Astrocyte (in vitro differentiated cells and primary cell): ENCODE data around the gene AGPAT4. TPM values are rescaled to one million over a fixed set of nuclear protein-coding genes. Genes with fewer than 3 reads are reported as not detected.
A peak's percentile ranks its signal among the peaks of the same experiment; 100 is the strongest.

Experiments
- DNase-seq: peaks from one replicate; pipeline ENCODE4 v3.0.0-alpha.2; 2010; ENCODE audit warnings: low read depth
- FAIRE-seq: peaks from 2 replicates; lab custom pipeline; 2011; peaks lifted over from hg19 to GRCh38; lab: Jason Lieb, UNC
- H2AFZ ChIP-seq: 2 replicates; pipeline ENCODE4 v1.6.0; 2012; ENCODE audit warnings: low read depth, low read length, inconsistent platforms
- H3K27ac ChIP-seq: 2 replicates; pipeline ENCODE4 v1.5.1; 2011; ENCODE audit warnings: low read depth, low read length, inconsistent platforms
- H3K27me3 ChIP-seq: 2 replicates; pipeline ENCODE4 v1.6.0; 2011; ENCODE audit warnings: low read length, inconsistent platforms; ENCODE audit not compliant: insufficient read depth
- H3K36me3 ChIP-seq: 2 replicates; pipeline ENCODE4 v1.5.1; 2011; ENCODE audit warnings: low read length, inconsistent platforms; ENCODE audit not compliant: insufficient read depth
- H3K4me1 ChIP-seq: 2 replicates; pipeline ENCODE4 v1.5.1; 2011; ENCODE audit warnings: low read length, inconsistent platforms; ENCODE audit not compliant: insufficient read depth
- H3K4me2 ChIP-seq: 2 replicates; pipeline ENCODE4 v1.6.0; 2012; ENCODE audit warnings: low read length, inconsistent platforms
- H3K4me3 ChIP-seq: 2 replicates; pipeline ENCODE4 v1.5.1; 2011; ENCODE audit warnings: low read depth, mild to moderate bottlenecking, low read length, inconsistent platforms; ENCODE audit not compliant: insufficient read depth
- H3K79me2 ChIP-seq: 2 replicates; pipeline ENCODE4 v1.6.0; 2012; ENCODE audit warnings: mild to moderate bottlenecking, low read length, inconsistent platforms; ENCODE audit not compliant: insufficient read depth
- H3K9ac ChIP-seq: 2 replicates; pipeline ENCODE4 v1.6.0; 2012; ENCODE audit warnings: mild to moderate bottlenecking, low read length, inconsistent platforms
- H3K9me3 ChIP-seq: 2 replicates; pipeline ENCODE4 v1.5.1; 2012; ENCODE audit warnings: low read depth, mild to moderate bottlenecking, low read length, inconsistent platforms; ENCODE audit not compliant: insufficient read depth
- H4K20me1 ChIP-seq: 2 replicates; pipeline ENCODE4 v1.6.0; 2012; ENCODE audit warnings: low read length, inconsistent platforms; ENCODE audit not compliant: insufficient read depth
- H3K27ac Mint-ChIP-seq: one replicate; pipeline ENCODE4 v1.8.0; 2021; ENCODE audit warnings: mild to moderate bottlenecking, mixed read lengths; ENCODE audit not compliant: unreplicated experiment
- H3K27me3 Mint-ChIP-seq: one replicate; pipeline ENCODE4 v1.8.0; 2021; ENCODE audit warnings: low read depth, mixed read lengths; ENCODE audit not compliant: unreplicated experiment
- H3K36me3 Mint-ChIP-seq: one replicate; pipeline ENCODE4 v1.8.0; 2021; ENCODE audit warnings: low read depth, mixed read lengths; ENCODE audit not compliant: unreplicated experiment
- H3K4me1 Mint-ChIP-seq: one replicate; pipeline ENCODE4 v1.8.0; 2021; ENCODE audit warnings: low read depth, mixed read lengths; ENCODE audit not compliant: unreplicated experiment
- H3K4me3 Mint-ChIP-seq: one replicate; pipeline ENCODE4 v1.8.0; 2021; ENCODE audit warnings: mild to moderate bottlenecking, moderate library complexity, mixed read lengths; ENCODE audit not compliant: unreplicated experiment
- H3K9me3 Mint-ChIP-seq: one replicate; pipeline ENCODE4 v1.8.0; 2021; ENCODE audit warnings: mild to moderate bottlenecking, mixed read lengths; ENCODE audit not compliant: unreplicated experiment
- CTCF ChIP-seq: IDR thresholded peaks from 2 replicates; pipeline ENCODE4 v1.5.1; 2011; ENCODE audit warnings: low read depth, mild to moderate bottlenecking, inconsistent platforms, low read length, moderate library complexity; ENCODE audit not compliant: insufficient read depth
- EZH2 ChIP-seq: IDR thresholded peaks from 2 replicates; pipeline ENCODE4 v1.6.1; 2012; ENCODE audit warnings: mild to moderate bottlenecking, low read length, inconsistent platforms; ENCODE audit not compliant: insufficient read depth
- total RNA-seq: library from RNA; stranded (reverse); gene quantifications from 2 replicates; pipeline ENCODE4 v1.2.1, GENCODE V29; 2021

Gene AGPAT4
- total RNA-seq, 1 donor from 2014 or later: 27.2 TPM

GRCh38 chr6:161272635-161273273, 1.1 kb downstream of the AGPAT4 start:
- H2AFZ ChIP-seq: peak overlapping the region; percentile 8
- peak overlapping the region; percentile 93 for H3K27ac ChIP-seq
- Mint-ChIP-seq H3K4me3 (peak overlapping the region; percentile 91), H3K36me3 (peaks cover 2% of the 10 kb centered on the region), H3K4me1 (peaks cover 23% of the 10 kb centered on the region), H3K27me3 (no peaks in the 10 kb centered on the region), H3K9me3 (no peaks in the 10 kb centered on the region), H3K27ac (peak overlapping the region; percentile 95)
- H3K4me2 ChIP-seq: peak overlapping the region; percentile 93
- peaks cover 56% of the 10 kb centered on the region for H3K79me2 ChIP-seq
- FAIRE-seq (no peak), DNase-seq (peak; percentile 81)
- H3K4me1 ChIP-seq: peaks cover 4% of the 10 kb centered on the region
- H3K9me3 ChIP-seq: no peaks in the 10 kb centered on the region
- no peak for TF ChIP-seq CTCF
- TF ChIP-seq EZH2: no peak
- no peaks in the 10 kb centered on the region for H3K27me3 ChIP-seq
- H3K4me3 ChIP-seq: peak overlapping the region; percentile 79
- peak overlapping the region; percentile 88 for H3K9ac ChIP-seq
- H3K36me3 ChIP-seq: no peaks in the 10 kb centered on the region
- peaks cover 41% of the 10 kb centered on the region for H4K20me1 ChIP-seq

- H3K27me3 ChIP-seq: no peaks in the 10 kb centered on the region
- peaks cover 61% of the 10 kb centered on the region for H3K79me2 ChIP-seq
- Mint-ChIP-seq H3K4me1 (peaks cover 27% of the 10 kb centered on the region), H3K4me3 (peak overlapping the region; percentile 65), H3K36me3 (peaks cover 2% of the 10 kb centered on the region), H3K9me3 (no peaks in the 10 kb centered on the region), H3K27ac (no peak overlapping the region), H3K27me3 (no peaks in the 10 kb centered on the region)
- H3K9me3 ChIP-seq: no peaks in the 10 kb centered on the region
- H3K4me3 ChIP-seq: peak overlapping the region; percentile 79
- H3K9ac ChIP-seq: peak overlapping the region; percentile 88
- DNase-seq: no peak
- H3K36me3 ChIP-seq: no peaks in the 10 kb centered on the region
- H3K4me2 ChIP-seq: peak overlapping the region; percentile 93
- H3K4me1 ChIP-seq: peaks cover 4% of the 10 kb centered on the region
- FAIRE-seq: no peak
- no peak for TF ChIP-seq CTCF
- TF ChIP-seq EZH2: no peak
- peaks cover 49% of the 10 kb centered on the region for H4K20me1 ChIP-seq
- no peak overlapping the region for H2AFZ ChIP-seq
- H3K27ac ChIP-seq: no peak overlapping the region
Measured at GRCh38 chr6:161271343-161272030, 2.4 kb downstream of the AGPAT4 start.

- peaks cover 65% of the 10 kb centered on the region for H3K79me2 ChIP-seq
- peaks cover 4% of the 10 kb centered on the region for H3K4me1 ChIP-seq
- H3K9me3 ChIP-seq: no peaks in the 10 kb centered on the region
- H3K36me3 ChIP-seq: no peaks in the 10 kb centered on the region
- peaks cover 56% of the 10 kb centered on the region for H4K20me1 ChIP-seq
- no peak overlapping the region for H3K4me3 ChIP-seq
- DNase-seq (no peak), FAIRE-seq (no peak)
- H3K4me2 ChIP-seq: no peak overlapping the region
- H3K36me3 Mint-ChIP-seq: peaks cover 2% of the 10 kb centered on the region
- no peak overlapping the region for H3K4me3 Mint-ChIP-seq
- no peaks in the 10 kb centered on the region for H3K27me3 Mint-ChIP-seq
- no peak overlapping the region for H3K27ac Mint-ChIP-seq
- no peaks in the 10 kb centered on the region for H3K9me3 Mint-ChIP-seq
- no peak for TF ChIP-seq CTCF
- no peak for TF ChIP-seq EZH2
- H2AFZ ChIP-seq: no peak overlapping the region
- H3K27ac ChIP-seq: no peak overlapping the region
- no peaks in the 10 kb centered on the region for H3K27me3 ChIP-seq
- no peak overlapping the region for H3K9ac ChIP-seq
- peaks cover 33% of the 10 kb centered on the region for H3K4me1 Mint-ChIP-seq
Measured at GRCh38 chr6:161270116-161270515, 3.7 kb downstream of the AGPAT4 start.
